ENCODE results near the gene COL4A2.

COL4A2 gene

DNA sequence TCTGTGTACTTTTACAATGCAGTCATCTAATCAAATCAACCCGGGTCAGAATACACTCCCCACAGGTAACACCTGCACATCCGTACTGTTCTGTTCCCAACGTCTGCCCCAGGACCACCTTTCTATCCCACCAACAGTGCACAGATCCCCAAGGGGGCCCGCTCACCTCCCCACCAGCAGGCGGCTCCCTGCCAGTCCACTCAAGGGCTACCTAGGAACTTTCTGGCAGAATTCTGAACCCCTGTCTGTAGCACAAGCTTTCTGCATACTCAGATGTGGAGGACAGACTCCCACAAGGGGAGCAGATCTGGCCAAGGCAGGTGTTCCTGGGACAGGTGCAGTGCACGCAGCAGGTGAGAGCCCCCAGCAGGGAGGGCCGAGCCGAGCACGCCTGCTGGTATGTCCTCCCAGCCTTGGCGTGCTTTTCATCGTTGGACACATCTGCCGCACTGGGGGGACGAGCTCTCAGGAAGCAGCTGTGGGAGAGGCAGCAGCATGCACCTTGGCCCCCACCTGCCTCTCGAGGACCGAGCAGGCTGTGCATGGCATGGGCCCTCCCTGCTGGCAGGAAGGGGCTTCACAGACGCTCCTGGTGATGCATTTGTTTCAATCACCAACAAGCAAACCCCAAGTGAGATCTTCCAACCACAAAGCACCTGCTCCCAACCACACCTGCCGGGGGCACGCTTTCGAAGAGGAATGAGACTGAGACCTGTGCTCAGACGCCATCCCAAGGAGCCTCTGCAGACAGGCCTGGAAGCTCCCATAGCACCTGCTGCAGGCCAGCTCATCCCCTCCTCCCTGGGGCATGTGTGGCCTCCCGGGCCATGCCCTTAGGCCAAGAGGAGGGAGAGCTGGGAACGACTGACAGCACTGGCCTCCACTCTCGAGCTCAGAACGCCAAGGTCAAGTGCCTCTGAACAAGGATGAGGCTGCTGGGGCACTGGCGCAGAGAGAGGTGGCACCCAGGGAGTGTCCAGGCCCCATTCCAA, 218.5 kb downstream of the COL4A2 start:
- Histone ChIP-seq H3K27ac (no peak overlapping the region), H3K9me3 (ENCODE audit: severe bottlenecking) (no peaks in the 10 kb centered on the region), H3K4me3 (ENCODE audit: low read depth, low read length) (no peak overlapping the region), H3K36me3 (no peaks in the 10 kb centered on the region), H3K27me3 (ENCODE audit: insufficient read depth, low read depth, severe bottlenecking) (no peaks in the 10 kb centered on the region)
- no peak for DNase-seq
- TF ChIP-seq, protein P1, sequence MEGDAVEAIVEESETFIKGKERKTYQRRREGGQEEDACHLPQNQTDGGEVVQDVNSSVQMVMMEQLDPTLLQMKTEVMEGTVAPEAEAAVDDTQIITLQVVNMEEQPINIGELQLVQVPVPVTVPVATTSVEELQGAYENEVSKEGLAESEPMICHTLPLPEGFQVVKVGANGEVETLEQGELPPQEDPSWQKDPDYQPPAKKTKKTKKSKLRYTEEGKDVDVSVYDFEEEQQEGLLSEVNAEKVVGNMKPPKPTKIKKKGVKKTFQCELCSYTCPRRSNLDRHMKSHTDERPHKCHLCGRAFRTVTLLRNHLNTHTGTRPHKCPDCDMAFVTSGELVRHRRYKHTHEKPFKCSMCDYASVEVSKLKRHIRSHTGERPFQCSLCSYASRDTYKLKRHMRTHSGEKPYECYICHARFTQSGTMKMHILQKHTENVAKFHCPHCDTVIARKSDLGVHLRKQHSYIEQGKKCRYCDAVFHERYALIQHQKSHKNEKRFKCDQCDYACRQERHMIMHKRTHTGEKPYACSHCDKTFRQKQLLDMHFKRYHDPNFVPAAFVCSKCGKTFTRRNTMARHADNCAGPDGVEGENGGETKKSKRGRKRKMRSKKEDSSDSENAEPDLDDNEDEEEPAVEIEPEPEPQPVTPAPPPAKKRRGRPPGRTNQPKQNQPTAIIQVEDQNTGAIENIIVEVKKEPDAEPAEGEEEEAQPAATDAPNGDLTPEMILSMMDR (IDR thresholded peaks at IDR 0.05; ENCODE audit: low read depth, low read length), result no peak

DNA sequence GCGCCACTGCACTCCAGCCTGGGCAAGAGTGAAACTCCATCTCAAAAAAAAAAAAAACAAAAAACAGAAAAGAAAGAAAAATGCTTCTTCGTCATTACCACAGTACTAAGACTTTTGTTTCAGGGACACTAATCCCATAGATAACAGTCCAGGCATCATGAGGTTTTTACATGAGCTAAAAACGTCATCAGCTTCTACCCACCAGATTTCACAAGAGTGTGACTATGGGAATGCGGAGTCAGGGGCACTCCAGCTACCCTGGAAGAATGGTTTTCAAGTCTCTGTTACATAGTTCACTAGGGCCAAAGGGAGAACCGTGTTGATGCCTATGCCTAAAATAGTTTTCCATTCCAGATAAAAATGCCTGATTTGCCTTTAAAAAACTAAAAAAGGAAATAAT, 221.3 kb downstream of the COL4A2 start:
- Histone ChIP-seq H3K27me3 (ENCODE audit: insufficient read depth, low read depth, severe bottlenecking) (no peaks in the 10 kb centered on the region), H3K36me3 (no peaks in the 10 kb centered on the region), H3K9me3 (ENCODE audit: severe bottlenecking) (no peaks in the 10 kb centered on the region), H3K27ac (no peak overlapping the region), H3K4me3 (ENCODE audit: low read depth, low read length) (no peak overlapping the region)
- TF ChIP-seq, protein P1 (IDR thresholded peaks at IDR 0.05; ENCODE audit: low read depth, low read length), result no peak
- no peak for DNase-seq

DNA sequence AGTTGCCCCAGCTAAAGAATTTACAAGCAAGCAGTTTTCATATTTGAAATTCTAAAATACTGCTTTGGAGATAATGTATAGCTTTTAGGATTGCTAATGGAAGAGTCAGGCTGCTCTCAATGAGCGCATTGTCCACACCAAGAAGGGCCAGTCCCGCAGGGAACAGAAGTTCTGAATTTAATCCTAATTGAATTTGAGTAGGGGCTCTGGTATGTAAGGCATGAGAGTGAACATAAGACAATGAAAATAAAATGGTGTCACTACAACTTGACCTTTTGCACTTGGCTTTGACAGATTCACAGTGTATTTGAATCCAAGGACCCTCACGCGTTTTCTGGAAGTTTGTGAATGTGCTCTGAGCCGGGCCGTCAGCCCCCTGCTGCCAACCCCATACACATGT, 221.8 kb downstream of the COL4A2 start:
- Histone ChIP-seq H3K27ac (no peak overlapping the region), H3K9me3 (ENCODE audit: severe bottlenecking) (no peaks in the 10 kb centered on the region), H3K4me3 (ENCODE audit: low read depth, low read length) (no peak overlapping the region), H3K27me3 (ENCODE audit: insufficient read depth, low read depth, severe bottlenecking) (no peaks in the 10 kb centered on the region), H3K36me3 (no peaks in the 10 kb centered on the region)
- TF ChIP-seq, protein P1 (IDR thresholded peaks at IDR 0.05; ENCODE audit: low read depth, low read length), result no peak
- DNase-seq, result no peak

DNA sequence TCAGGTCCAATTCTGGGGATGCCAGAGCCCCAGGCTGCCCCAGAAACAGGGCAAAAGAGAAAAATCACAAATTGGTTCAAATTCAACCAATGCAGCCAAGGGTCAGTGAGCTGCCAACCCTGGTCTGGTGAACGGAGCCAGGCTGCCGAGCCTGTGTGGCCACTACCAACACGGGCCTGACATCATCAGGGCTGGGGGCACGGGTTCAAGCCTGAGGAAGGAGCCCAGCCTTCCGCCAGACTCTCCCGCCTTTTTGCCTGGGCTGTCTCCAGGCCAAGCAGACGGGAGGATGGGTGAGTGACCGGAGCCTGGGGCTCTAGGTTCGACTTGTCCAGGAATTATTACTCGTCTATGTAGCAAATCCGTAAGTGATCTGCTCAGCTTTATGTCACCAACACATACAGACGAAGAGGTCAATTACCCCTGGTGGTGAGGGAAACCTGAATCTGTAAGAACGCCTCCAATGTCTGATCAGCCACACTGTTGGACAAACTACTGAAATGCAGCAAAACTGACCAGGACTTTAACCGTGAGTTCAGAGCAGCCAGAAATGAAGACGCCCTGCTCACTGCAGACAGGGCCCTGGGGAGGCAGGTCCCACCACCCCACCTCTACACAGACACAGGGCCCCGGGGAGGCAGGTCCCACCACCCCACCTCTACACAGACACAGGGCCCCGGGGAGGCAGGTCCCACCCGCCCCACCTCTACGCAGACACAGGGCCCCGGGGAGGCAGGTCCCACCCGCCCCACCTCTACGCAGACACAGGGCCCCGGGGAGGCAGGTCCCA, 222.6 kb downstream of the COL4A2 start:
- DNase-seq, result no peak
- Histone ChIP-seq H3K27ac (no peak overlapping the region), H3K4me3 (ENCODE audit: low read depth, low read length) (no peak overlapping the region), H3K36me3 (no peaks in the 10 kb centered on the region), H3K9me3 (ENCODE audit: severe bottlenecking) (no peaks in the 10 kb centered on the region), H3K27me3 (ENCODE audit: insufficient read depth, low read depth, severe bottlenecking) (no peaks in the 10 kb centered on the region)
- TF ChIP-seq, protein P1 (IDR thresholded peaks at IDR 0.05; ENCODE audit: low read depth, low read length), result no peak

DNA sequence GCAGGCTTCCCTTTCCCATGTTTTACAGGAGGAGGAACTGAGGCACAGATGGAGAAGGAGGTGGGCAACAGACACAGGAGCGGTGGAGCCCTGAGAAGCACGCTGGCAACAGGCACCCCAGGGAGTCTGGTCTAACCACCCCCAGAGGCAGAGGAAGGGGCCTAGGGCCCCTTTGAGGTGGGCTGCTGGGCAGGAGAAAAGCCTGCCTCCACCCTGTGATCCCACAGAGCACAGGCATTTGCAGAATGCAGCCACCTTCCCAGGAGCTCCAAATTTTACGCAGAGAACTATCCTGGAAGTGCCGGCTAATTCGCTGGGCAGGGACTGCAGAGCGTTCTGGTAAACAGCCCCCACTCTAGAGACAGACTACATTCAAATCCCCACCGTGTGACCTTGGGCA, 224.0 kb downstream of the COL4A2 start:
- H3K36me3 ChIP-seq, result no peaks in the 10 kb centered on the region
- H3K9me3 ChIP-seq (ENCODE audit: severe bottlenecking), result no peaks in the 10 kb centered on the region
- no peaks in the 10 kb centered on the region for H3K27me3 ChIP-seq (ENCODE audit: insufficient read depth, low read depth, severe bottlenecking)
- H3K27ac ChIP-seq, result no peak overlapping the region
- TF ChIP-seq, protein P1 (IDR thresholded peaks at IDR 0.05; ENCODE audit: low read depth, low read length), result no peak
- no peak overlapping the region for H3K4me3 ChIP-seq (ENCODE audit: low read depth, low read length)
- DNase-seq, result no peak

Measured in WERI-Rb-1 (cell line).